Testis (tissue), 3 donors: ENCODE data around the gene SLC5A3. TPM values are rescaled to one million over a fixed set of nuclear protein-coding genes. Genes with fewer than 3 reads are reported as not detected.

Experiments
- DNase-seq: peaks from one replicate; pipeline ENCODE4 v3.0.0-alpha.2; 2019
- H3K27ac ChIP-seq, 2 donors: fragments of 200-600 bp; sonication (generic); one replicate each; pipeline ENCODE4 v1.5.1; 2019
- H3K27me3 ChIP-seq: fragments of 200-600 bp; sonication (generic); one replicate; pipeline ENCODE4 v1.5.1; 2019
- H3K36me3 ChIP-seq: fragments of 200-600 bp; sonication (generic); one replicate; pipeline ENCODE4 v1.5.1; 2017; ENCODE audit warnings: low read depth; ENCODE audit errors: missing control alignments
- H3K4me1 ChIP-seq: fragments of 200-600 bp; sonication (generic); one replicate; pipeline ENCODE4 v1.5.1; 2019
- H3K4me3 ChIP-seq, 2 donors: fragments of 200-600 bp; sonication (generic); one replicate each; pipeline ENCODE4 v1.5.1; 2017 to 2019
- H3K9me3 ChIP-seq: fragments of 200-600 bp; sonication (generic); one replicate; pipeline ENCODE4 v1.5.1; 2017
- POLR2A ChIP-seq: fragments of 450-650 bp; IDR thresholded peaks from one replicate; pipeline ENCODE4 v1.6.1; 2017; ENCODE audit warnings: antibody characterized with exemption, mild to moderate bottlenecking, moderate library complexity
- WGBS, 2 donors: methylation state at CpG; one replicate each; pipeline ENCODE4 v1.1.5; 2018; 5-methylcytosine and 5-hydroxymethylcytosine counted together
- intact Hi-C: fragments of 100-400 bp; cut with DNase I; formaldehyde crosslinking; loops from one replicate; pipeline ENCODE4 v1.15.1; 2023; ENCODE audit warnings: low total_unique reads
- polyA plus RNA-seq: library from polyadenylated mRNA; stranded (reverse); fragments of 350-450 nt; fragmentation: Illumina TruSeq; extraction: RNeasy Lipid Tissue Mini Kit (QIAGEN cat#74804); gene quantifications from one replicate; pipeline ENCODE4 v1.2.3, GENCODE V29; 2014; ENCODE audit warnings: low read depth, low replicate concordance; ENCODE audit not compliant: insufficient read depth
- total RNA-seq, 2 donors: library from RNA; depleted of rRNA; stranded (reverse); fragments of >200 nt; gene quantifications; one replicate each; pipeline ENCODE4 v1.2.3, GENCODE V29; 2016
- TF ChIP-seq, protein P1 (sequence below), 3 experiments: fragments of 450-650 bp in 2 of 3; fragments of 200-600 bp in 1 of 3; sonication (generic) in 1 of 3; IDR thresholded peaks; one replicate each; pipeline ENCODE4 v1.5.1; 2016 to 2019; ENCODE audit warnings: antibody characterized with exemption in 3 of 3, mild to moderate bottlenecking in 2 of 3, moderate library complexity in 1 of 3

Gene SLC5A3
- total and polyA plus RNA-seq, 3 donors from 2014 or later = 16.3 to 61.9 (median 59.5) TPM

DNA sequence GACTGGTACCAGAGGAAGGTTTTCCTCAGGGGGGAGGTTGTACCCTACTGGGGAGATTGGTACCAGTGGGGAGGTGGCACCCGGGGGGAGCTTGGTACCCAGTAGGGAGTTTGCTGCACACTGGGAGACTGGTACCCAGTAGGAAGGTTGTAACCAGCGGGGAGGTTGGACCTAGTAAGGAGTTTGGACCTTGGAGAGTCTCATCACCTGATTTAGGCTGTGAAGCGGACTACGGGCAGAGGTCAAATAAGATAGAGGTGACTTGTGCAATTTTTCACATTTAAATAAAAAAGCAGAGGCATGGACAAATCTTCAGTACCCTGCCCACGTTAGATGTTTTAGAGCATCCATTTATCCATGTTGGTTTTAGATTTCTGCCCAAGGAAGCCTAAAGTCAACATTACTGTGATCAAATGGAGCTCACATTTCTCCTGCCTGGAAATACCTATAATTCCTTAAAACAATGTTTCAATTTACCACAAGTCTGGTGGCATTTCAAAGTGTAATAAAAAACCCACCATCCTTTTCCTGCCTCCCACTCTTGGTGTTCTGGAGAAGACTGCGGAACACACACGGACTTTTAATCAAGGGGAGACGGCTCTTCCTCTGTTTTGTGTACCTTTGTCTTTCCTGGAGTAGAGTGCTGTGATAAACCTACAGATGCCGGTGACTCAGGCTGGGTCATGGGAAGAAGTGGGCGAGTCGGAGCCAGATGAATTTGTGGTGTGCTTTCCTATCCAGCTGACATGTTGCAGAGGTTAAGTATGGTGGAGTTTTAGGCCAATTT is 36.2 kb upstream of the SLC5A3 start:
- H3K36me3 ChIP-seq = no peaks in the 10 kb centered on the region
- H3K4me1 ChIP-seq = no peaks in the 10 kb centered on the region
- 81 to 83% methylated on average over 11 of the region's 11 CpGs for WGBS, 2 donors
- TF ChIP-seq POLR2A = no peak
- H3K27ac ChIP-seq = no peak overlapping the region
- DNase-seq = no peak
- intact Hi-C loops = no loop called here
- H3K27me3 ChIP-seq = no peaks in the 10 kb centered on the region
- H3K4me3 ChIP-seq = no peak overlapping the region
- H3K9me3 ChIP-seq = no peaks in the 10 kb centered on the region

DNA sequence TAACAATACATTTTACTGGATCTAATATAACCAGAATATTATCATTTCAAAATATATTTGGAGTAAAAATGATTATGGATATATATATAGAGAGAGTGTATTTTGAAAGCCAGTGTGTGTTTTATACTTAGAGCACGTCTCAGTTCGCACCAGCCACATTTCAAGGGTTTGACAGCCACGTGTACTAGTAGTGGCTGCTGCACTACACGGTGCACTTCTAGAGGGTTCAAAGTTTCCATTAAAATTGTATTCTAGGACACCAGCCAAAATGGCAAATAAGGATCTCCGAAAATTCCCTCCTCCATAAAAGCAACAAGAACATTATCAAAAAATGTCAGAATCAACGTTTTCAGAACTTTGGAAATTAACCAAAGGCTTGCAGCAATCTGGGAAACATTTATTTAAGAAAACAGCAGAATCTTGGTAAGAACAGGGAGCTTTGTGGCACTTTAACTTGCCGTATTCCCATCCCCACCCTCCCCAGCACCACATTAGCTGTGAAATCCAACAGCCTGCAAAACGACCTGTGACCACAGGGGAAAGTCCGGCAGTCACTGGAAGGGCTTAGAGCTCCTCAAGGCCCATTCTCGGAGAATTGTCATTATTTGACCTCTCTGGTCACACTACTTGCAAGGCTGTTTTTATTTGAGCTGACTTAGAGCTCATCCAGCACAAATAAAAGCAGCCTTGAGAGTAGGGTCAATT is 33.5 kb upstream of the SLC5A3 start:
- 46 to 49% methylated on average over 10 of the region's 10 CpGs for WGBS, 2 donors
- no peak overlapping the region for H3K27ac ChIP-seq

DNA sequence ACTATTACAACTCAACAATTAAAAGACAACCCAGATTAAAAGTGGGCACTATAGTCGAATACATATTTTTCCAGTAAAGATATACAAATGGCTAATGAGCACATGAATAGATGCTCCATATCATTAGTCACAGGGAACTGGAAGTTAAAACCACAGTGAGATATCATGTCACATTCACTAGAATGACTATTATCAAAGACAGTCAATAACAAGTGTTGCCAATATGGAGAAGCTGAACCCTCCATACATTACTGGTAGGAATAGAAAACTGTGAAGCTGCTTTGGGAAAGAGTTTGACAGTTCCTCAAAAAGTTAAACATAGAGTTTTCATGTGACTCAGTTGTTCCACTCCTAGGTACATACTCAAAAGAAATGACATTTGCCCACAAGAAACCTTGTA is 30.6 kb upstream of the SLC5A3 start:
- H3K4me1 ChIP-seq = no peaks in the 10 kb centered on the region
- no peak overlapping the region for H3K27ac ChIP-seq
- DNase-seq = no peak
- H3K36me3 ChIP-seq = no peaks in the 10 kb centered on the region
- WGBS, 2 donors = 85 to 100% methylated on average over 1 of the region's 1 CpG
- intact Hi-C loops = no loop called here
- no peaks in the 10 kb centered on the region for H3K27me3 ChIP-seq
- no peaks in the 10 kb centered on the region for H3K9me3 ChIP-seq
- no peak overlapping the region for H3K4me3 ChIP-seq
- no peak for TF ChIP-seq POLR2A
- TF ChIP-seq, protein P1, sequence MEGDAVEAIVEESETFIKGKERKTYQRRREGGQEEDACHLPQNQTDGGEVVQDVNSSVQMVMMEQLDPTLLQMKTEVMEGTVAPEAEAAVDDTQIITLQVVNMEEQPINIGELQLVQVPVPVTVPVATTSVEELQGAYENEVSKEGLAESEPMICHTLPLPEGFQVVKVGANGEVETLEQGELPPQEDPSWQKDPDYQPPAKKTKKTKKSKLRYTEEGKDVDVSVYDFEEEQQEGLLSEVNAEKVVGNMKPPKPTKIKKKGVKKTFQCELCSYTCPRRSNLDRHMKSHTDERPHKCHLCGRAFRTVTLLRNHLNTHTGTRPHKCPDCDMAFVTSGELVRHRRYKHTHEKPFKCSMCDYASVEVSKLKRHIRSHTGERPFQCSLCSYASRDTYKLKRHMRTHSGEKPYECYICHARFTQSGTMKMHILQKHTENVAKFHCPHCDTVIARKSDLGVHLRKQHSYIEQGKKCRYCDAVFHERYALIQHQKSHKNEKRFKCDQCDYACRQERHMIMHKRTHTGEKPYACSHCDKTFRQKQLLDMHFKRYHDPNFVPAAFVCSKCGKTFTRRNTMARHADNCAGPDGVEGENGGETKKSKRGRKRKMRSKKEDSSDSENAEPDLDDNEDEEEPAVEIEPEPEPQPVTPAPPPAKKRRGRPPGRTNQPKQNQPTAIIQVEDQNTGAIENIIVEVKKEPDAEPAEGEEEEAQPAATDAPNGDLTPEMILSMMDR (IDR thresholded peaks at IDR 0.05) = no peak

More for the DNA sequence above, 33.5 kb upstream of the SLC5A3 start:
- intact Hi-C loops = no loop called here
- TF ChIP-seq POLR2A = no peak
- TF ChIP-seq, protein P1 (IDR thresholded peaks at IDR 0.05) = no peak
- Histone ChIP-seq H3K27me3 (no peaks in the 10 kb centered on the region), H3K9me3 (no peaks in the 10 kb centered on the region), H3K4me3 (no peak overlapping the region), H3K36me3 (no peaks in the 10 kb centered on the region), H3K4me1 (no peaks in the 10 kb centered on the region)
- no peak for DNase-seq

DNA sequence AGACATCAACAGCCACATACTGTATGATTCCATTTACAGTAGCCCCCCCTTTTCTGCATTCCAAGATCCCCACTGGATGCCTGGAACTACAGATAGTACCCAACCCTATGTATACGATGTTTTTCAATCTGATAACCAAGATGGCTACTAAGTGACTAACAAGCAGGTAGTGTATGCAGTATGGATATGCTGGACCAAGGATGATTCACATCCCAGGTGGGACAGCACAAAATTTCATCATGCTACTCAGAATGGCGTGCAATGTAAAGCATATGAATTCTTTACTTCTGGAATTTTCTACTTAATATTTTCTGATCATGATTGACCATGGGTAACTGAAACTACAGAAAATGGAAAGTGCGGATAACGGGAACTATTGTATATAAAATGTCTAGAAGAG is 30.0 kb upstream of the SLC5A3 start:
- no peaks in the 10 kb centered on the region for H3K36me3 ChIP-seq
- H3K27ac ChIP-seq = no peak overlapping the region
- intact Hi-C loops = no loop called here
- 87 to 92% methylated on average over 4 of the region's 4 CpGs for WGBS, 2 donors
- no peaks in the 10 kb centered on the region for H3K9me3 ChIP-seq
- H3K4me3 ChIP-seq = no peak overlapping the region
- H3K4me1 ChIP-seq = no peaks in the 10 kb centered on the region
- H3K27me3 ChIP-seq = no peaks in the 10 kb centered on the region
- TF ChIP-seq, protein P1 (IDR thresholded peaks at IDR 0.05) = no peak
- no peak for DNase-seq

DNA sequence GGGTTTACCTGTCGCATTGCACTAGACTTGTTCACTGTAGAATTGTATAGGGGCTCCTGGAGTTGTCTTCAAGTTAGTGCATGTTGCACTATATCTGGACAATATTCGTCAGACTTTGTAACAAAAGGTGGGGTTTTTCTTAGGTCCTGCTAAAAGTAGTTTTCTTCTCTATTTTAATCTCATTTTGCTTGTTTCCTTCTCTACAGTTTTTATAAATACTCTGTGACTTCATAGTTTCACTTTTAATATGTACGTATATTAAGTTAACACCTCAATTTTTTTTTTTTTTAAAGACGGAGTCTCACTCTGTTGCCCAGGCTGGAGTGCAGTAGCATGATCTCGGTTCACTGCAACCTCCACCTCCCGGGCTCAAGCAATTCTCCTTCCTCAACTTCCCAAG is 26.5 kb upstream of the SLC5A3 start:
- Histone ChIP-seq H3K36me3 (no peaks in the 10 kb centered on the region), H3K4me3 (no peak overlapping the region), H3K9me3 (no peaks in the 10 kb centered on the region), H3K4me1 (no peaks in the 10 kb centered on the region), H3K27ac (no peak overlapping the region), H3K27me3 (no peaks in the 10 kb centered on the region)
- no peak for TF ChIP-seq POLR2A
- TF ChIP-seq, protein P1 (IDR thresholded peaks at IDR 0.05) = no peak
- intact Hi-C loops = no loop called here
- WGBS, 2 donors = 92 to 94% methylated on average over 6 of the region's 6 CpGs
- no peak for DNase-seq
